Measurements from ENCODE around the gene ATXN7L2.

ATXN7L2 gene

DNA sequence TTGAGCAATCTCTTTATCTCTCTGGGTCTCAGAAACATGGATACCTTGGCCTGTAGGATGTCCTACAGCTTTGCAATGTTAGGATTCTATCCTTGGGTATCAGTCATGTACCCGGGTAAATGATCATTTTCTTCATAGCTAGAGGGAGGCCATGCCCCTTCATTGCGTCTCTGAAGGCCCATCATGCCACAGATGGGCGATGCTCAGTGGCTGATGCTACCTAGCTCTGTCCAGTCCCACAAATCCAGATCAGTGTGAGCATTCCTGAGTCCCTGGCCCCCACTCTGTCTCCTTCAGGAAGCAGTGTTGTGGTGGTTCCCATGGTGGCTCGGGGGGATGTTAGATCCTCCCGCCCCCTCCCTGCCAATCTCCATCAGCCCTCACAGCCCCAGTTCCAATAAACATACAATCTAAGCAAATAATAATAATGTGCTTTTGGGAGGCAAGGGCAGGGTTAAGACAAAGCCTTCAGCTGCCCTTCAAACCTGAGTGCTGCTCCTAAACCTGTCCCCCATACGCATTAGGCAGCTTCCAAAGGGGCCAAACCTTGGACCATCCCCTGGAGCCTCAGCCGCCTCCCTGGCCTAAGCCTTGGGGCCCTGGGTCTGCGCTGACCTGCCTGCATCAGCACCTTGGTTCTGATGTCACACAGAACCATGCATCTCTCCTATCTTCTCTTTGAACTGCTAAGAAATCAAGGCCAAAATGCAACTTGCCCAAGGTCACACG, 55.3 kb downstream of the ATXN7L2 start:
- in situ Hi-C loops (cut with HindIII; ENCODE audit: low sequenced_read_pairs) = loop anchor here (5.0 to 25.0 kb wide), 3 partner anchors 47 to 223 kb away; partner anchors contain the start of genes CYB561D1 and EPS8L3

DNA sequence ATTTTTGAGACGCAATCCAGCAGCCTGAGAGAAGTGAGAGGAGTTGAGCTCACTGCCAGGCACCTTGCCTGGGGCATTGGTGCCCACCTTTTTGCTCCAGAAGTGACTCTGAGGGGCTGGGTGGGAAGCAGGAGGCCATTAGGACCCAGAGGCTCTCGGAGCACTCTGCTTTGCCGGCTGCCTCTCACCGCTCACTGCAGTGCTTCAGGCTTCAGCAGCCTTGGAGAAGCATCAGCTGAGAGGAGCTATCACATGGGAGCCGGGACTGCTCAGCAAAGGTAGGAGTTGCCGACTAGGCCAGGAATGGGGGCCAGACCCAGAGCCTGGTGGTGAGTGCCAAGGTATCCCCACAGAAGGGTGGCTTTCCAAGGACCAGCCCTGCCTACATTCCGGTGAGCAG, 56.0 kb downstream of the ATXN7L2 start, which contains the start of gene GPR61:
Gene GPR61 (plus strand): TSS at position 197 of the 400 bp plus-strand sequence. CDS start 3,151 bp downstream, outside the sequence.
- in situ Hi-C loops (cut with HindIII; ENCODE audit: low sequenced_read_pairs) = loop anchor here (5.0 to 25.0 kb wide), 3 partner anchors 47 to 223 kb away; partner anchors contain the start of genes CYB561D1 and EPS8L3

DNA sequence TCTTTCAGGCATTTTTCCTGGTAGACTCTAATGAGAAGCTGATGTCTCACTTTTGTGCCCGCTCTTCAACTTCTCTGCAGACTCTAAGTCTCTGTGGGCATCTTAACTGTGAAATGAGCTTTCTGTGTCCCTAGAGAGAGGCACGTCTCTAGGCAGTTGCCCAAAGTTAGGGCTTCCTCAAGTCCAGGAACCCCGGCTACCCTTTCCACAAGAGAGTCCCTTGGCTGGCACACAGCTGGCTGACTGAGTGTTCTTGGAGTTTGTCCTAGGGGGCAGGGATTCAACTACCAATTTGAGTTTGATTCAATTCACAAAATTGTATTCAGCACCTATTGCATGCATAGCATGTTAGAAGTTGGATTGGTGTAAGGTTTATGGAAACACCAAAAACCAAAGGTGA, 57.4 kb downstream of the ATXN7L2 start:
- in situ Hi-C loops (cut with HindIII; ENCODE audit: low sequenced_read_pairs) = loop anchor here (25.0 kb wide), 1 partner anchor 221 kb away; the partner anchor contains the start of gene EPS8L3
